Thyroid gland (tissue), 4 donors: ENCODE measurements around the gene TNPO1.

ENCODE experiments used
- POLR2A ChIP-seq, 2 donors: fragments of 450-650 bp; IDR thresholded peaks; one replicate each; pipeline ENCODE4 v1.6.1; 2017; ENCODE audit warnings: antibody characterized with exemption in 2 of 2, mild to moderate bottlenecking in 2 of 2, moderate library complexity in 1 of 2
- TF ChIP-seq, protein P1 (sequence below), 6 experiments: fragments of 200-600 bp in 3 of 6; fragments of 450-650 bp in 3 of 6; sonication (generic) in 3 of 6; IDR thresholded peaks; one replicate each; pipeline ENCODE4 v1.5.1; 2016 to 2019; ENCODE audit warnings: antibody characterized with exemption in 6 of 6, mild to moderate bottlenecking in 2 of 6, inconsistent platforms in 1 of 6, moderate library complexity in 1 of 6

DNA sequence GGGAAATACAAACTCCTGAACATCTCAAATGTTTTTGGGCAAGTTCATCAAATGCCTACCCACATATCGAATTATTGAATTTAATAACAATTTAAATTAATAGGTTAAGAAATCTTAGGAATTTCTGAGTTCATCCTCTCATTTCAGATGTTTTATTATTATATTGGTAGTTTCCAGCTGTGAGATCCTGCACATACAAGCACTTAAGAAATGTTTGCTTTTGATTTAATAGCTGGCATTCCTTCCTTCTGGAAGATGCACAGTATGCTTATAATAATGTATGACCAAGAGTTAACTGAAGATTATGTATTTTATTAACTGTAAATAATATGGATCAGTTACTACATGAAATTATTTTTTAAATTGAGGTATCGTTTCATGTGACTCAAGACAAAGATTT, 13.9 kb downstream of the TNPO1 start:
- TF ChIP-seq POLR2A (IDR thresholded peaks at IDR 0.05), result no peak
- TF ChIP-seq, protein P1, sequence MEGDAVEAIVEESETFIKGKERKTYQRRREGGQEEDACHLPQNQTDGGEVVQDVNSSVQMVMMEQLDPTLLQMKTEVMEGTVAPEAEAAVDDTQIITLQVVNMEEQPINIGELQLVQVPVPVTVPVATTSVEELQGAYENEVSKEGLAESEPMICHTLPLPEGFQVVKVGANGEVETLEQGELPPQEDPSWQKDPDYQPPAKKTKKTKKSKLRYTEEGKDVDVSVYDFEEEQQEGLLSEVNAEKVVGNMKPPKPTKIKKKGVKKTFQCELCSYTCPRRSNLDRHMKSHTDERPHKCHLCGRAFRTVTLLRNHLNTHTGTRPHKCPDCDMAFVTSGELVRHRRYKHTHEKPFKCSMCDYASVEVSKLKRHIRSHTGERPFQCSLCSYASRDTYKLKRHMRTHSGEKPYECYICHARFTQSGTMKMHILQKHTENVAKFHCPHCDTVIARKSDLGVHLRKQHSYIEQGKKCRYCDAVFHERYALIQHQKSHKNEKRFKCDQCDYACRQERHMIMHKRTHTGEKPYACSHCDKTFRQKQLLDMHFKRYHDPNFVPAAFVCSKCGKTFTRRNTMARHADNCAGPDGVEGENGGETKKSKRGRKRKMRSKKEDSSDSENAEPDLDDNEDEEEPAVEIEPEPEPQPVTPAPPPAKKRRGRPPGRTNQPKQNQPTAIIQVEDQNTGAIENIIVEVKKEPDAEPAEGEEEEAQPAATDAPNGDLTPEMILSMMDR (IDR thresholded peaks at IDR 0.05), result no peak
